PC-3 (cell line): ENCODE data around the gene HTR4.
"Not testable (repeated sequence)": the region's sequence is repeated elsewhere in the genome, so short reads cannot be mapped to it uniquely, and the experiment has no call there.

Experiments used
- EZH2 ChIP-seq: fragments of 300-600 bp; sonication (generic); IDR thresholded peaks from one replicate; pipeline ENCODE4 v1.6.1; 2017; ENCODE audit warnings: antibody characterized with exemption, mild to moderate bottlenecking, low read length; ENCODE audit not compliant: unreplicated experiment
- TF ChIP-seq, protein P1 (sequence below): fragments of 300-600 bp; sonication (generic); conservative IDR thresholded peaks from 2 replicates; pipeline ENCODE4 v1.5.1; 2017; ENCODE audit warnings: antibody characterized with exemption, low read depth, mild to moderate bottlenecking, low read length

DNA sequence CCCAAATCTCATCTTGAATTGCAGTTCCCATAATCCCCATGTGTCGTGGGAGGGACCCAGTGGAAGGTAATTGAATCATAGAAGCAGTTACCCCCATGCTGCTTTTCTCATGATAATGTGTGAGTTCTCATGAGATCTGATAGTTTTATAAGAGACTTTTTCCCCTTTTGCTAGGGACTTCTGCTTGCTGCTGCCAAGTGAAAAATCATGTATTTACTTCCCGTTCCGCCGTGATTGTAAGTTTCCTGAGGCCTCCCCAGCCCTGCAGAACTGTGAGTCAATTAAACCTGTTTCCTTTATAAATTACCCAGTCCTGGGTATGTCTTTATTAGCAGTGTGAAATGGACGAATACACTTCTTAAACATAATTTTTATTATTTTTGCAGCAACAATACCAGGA, 185.6 kb downstream of the HTR4 start:
- TF ChIP-seq, protein P1, sequence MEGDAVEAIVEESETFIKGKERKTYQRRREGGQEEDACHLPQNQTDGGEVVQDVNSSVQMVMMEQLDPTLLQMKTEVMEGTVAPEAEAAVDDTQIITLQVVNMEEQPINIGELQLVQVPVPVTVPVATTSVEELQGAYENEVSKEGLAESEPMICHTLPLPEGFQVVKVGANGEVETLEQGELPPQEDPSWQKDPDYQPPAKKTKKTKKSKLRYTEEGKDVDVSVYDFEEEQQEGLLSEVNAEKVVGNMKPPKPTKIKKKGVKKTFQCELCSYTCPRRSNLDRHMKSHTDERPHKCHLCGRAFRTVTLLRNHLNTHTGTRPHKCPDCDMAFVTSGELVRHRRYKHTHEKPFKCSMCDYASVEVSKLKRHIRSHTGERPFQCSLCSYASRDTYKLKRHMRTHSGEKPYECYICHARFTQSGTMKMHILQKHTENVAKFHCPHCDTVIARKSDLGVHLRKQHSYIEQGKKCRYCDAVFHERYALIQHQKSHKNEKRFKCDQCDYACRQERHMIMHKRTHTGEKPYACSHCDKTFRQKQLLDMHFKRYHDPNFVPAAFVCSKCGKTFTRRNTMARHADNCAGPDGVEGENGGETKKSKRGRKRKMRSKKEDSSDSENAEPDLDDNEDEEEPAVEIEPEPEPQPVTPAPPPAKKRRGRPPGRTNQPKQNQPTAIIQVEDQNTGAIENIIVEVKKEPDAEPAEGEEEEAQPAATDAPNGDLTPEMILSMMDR = not testable (repeated sequence)
- not testable (repeated sequence) for TF ChIP-seq EZH2
